22Rv1 (cell line): ENCODE data around the gene ALDH2.

Experiments
- CTCF ChIP-seq: fragments of 450-650 bp; IDR thresholded peaks from 2 replicates; pipeline ENCODE4 v1.5.1; 2017; ENCODE audit warnings: mild to moderate bottlenecking
- ZFX ChIP-seq: fragments of 450-650 bp; IDR thresholded peaks from 2 replicates; pipeline ENCODE4 v1.6.1; 2017; ENCODE audit warnings: antibody characterized with exemption, borderline replicate concordance

- no peak for TF ChIP-seq CTCF
- TF ChIP-seq ZFX: no peak
Observed at GRCh38 chr12:111757361-111758119, 9.2 kb upstream of the ALDH2 start.
